HFF-Myc (cell line): ENCODE measurements around the gene CAMK2B.

Experiments used
- DNase-seq: peaks from one replicate; pipeline ENCODE4 v3.0.0-alpha.2; 2011; ENCODE audit warnings: low read depth; ENCODE audit errors: extremely low read depth
- H3K4me3 ChIP-seq: replicated peaks from 2 replicates; pipeline ENCODE4 v1.5.1; 2011; ENCODE audit warnings: low read depth, mild to moderate bottlenecking, control low read depth, low read length
- TF ChIP-seq, protein P1 (sequence below): IDR thresholded peaks from 2 replicates; pipeline ENCODE4 v1.5.1; 2012; ENCODE audit warnings: mild to moderate bottlenecking, low read depth, low read length, control low read depth; ENCODE audit errors: missing control alignments

The CAMK2B gene

DNA sequence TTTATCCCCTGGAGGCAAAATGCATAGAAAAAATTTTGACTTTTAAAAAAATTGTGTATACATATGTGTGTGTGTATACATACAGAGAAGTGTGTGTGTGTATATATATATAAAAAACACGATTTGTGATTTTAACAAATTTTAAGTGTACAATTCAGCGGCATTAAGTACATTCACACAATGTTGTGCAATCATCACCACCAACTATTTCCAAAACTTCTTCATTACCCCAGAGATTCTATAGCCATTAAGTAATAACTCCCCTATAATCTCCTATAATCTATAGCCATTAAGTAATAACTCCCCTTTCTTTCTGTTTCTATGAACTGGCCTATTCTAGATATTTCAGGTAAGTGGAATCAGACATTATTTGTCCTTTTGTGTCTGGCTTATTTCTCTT is 20.7 kb upstream of the CAMK2B start:
- TF ChIP-seq, protein P1, sequence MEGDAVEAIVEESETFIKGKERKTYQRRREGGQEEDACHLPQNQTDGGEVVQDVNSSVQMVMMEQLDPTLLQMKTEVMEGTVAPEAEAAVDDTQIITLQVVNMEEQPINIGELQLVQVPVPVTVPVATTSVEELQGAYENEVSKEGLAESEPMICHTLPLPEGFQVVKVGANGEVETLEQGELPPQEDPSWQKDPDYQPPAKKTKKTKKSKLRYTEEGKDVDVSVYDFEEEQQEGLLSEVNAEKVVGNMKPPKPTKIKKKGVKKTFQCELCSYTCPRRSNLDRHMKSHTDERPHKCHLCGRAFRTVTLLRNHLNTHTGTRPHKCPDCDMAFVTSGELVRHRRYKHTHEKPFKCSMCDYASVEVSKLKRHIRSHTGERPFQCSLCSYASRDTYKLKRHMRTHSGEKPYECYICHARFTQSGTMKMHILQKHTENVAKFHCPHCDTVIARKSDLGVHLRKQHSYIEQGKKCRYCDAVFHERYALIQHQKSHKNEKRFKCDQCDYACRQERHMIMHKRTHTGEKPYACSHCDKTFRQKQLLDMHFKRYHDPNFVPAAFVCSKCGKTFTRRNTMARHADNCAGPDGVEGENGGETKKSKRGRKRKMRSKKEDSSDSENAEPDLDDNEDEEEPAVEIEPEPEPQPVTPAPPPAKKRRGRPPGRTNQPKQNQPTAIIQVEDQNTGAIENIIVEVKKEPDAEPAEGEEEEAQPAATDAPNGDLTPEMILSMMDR: no peak
- no peak overlapping the region for H3K4me3 ChIP-seq
- no peak for DNase-seq

DNA sequence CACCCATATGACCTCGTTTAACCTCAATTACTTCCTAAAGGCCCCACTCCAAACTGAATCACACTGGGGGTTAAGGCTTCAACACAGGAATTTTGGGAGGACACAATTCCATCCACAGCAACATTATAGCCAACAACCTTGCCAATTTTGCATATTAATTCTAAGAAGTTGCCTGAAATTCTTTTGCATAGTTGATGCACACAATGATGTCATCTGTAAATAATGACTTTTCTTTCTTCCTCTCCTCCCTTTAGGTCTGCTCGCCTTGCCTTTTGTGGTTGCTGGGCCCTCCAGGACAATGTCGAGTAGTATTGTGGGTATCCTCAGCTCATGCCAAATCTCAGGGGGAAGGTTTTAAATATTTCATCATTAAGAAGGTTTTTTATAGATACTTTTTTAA is 16.0 kb upstream of the CAMK2B start:
- TF ChIP-seq, protein P1: no peak
- H3K4me3 ChIP-seq: no peak overlapping the region
- no peak for DNase-seq

DNA sequence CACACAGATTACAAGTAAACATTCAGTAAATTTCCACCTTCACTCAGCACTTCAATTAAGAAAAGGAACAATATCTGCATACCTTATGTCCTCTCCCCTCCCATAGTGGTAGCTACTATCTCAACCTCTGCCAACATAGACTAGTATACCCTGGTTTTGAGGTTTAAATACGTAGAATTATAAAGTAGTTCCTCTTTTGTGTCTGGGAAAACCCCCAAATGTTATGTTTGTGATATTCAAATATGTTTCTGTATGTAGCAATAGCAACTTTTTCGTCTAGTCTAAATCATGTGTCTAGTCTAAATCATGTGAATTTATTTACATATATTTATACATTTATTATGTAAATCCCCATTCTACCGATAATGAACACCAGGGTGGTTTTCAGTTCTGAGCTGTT is 13.2 kb upstream of the CAMK2B start:
- no peak for DNase-seq
- TF ChIP-seq, protein P1: no peak
- H3K4me3 ChIP-seq: no peak overlapping the region

DNA sequence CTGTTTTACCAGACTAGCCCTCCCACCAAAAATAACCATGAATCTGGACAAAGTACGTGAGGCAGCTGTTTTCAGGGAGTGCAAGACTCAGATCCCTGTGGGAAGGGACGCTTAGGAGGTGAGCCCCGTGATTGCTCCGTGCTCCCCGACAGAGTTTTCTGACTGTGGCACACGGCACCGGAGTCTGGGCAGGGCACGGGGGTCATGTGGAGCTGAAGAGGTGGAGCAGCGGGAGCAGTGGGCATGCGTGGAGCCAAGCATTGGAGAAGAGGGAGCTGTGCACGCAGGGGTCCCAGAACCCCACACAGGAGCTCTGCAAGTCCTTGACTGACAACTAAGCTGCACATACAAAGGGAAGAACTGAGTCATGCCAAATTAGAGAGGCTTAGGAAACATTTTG is 11.1 kb upstream of the CAMK2B start:
- no peak overlapping the region for H3K4me3 ChIP-seq
- TF ChIP-seq, protein P1: no peak
- DNase-seq: no peak

DNA sequence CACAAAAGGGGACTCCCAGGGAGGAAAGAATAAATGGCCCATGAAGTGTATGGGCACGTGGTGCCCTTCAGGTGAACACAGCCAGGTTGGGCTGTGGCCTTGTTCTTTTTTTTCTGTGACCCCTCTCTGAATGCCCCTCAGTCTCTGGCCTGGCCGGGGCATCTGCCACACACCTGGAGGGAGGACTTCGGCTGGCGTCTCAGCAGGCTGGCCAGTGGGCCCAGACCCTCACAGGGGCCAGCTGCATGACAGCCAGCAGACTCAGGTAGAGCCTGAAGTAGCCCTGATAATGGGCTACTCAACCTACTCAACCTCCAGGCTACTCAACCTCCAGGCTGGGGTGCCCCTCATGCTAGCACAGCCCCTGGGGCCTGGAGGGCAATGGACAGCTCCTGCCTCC is 9.8 kb upstream of the CAMK2B start:
- TF ChIP-seq, protein P1: no peak
- H3K4me3 ChIP-seq: no peak overlapping the region
- DNase-seq: no peak

DNA sequence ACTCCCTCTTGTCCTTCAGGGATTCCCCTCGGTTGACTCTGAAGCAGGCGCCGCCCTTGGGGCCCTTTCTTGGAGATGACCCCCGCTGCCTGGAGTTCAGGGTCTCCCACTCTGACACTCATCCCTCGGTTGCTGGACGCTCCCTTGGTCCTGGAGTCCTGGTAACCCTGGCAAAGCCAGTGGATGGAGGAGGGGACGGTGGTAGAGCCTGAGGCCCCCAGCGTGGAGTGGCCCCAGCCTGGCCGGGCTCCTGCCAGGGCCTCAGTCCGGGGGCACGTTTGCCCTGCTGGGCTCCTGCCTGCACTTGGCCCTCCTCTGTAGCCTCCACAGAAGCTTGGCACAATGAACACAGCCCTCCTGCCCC is 9.3 kb upstream of the CAMK2B start:
- TF ChIP-seq, protein P1: no peak
- H3K4me3 ChIP-seq: no peak overlapping the region
- DNase-seq: no peak

DNA sequence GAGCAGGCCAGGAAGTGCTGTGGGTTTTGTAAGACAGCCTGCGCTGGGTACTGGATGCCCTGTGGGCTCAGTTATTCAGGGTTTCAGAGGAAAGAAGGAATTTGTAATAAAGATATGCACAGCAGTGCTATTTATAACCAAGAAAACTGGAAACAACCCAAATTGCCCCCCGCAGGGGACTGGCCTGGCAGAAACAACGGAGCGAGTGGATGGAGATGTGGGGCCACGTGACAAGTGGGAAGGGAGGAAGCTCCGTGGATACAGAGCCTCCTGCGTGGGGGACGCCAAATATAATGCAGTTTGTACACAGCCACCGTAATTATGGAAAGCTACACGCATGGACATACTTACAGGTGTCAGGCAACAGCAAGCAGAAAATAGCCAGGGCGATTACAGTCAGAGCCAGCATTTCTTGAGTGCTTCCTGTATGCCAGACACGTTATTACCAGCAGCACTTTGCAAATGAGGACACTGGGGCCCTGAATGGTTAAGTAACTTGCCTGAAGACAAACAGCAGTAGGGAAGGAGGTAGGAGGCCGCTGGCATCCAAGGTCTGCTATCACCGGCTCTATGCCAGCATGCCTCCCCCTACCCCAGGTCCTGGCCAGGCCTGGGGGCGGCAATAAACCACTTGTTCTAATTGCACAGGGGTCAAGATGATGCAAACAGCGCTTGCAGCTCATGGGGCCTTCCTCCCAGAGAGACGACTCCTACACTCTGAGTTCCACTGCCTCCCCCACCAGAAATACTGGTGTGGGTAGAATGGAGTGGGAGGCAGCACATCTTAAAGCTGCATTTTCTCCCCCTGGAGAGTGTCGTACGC is 8.7 kb upstream of the CAMK2B start:
- TF ChIP-seq, protein P1: no peak
- no peak overlapping the region for H3K4me3 ChIP-seq
- DNase-seq: no peak
